Endothelial cell of umbilical vein (primary cell): ENCODE measurements around the gene PSMD10. TPM values are rescaled to one million over a fixed set of nuclear protein-coding genes. Genes with fewer than 3 reads are reported as not detected.

ENCODE experiments used
- BruUV-seq: library from RNA; stranded (reverse); fragments of 400-500 nt; replicated peaks from 2 replicates; lab custom pipeline; 2021; lab: Mats Ljungman, UMichigan
- CTCF ChIA-PET: fragments of 300-600, 350-600 bp; sonication (Branson Sonifier 250); formaldehyde crosslinking; loops from one replicate; lab custom pipeline; 2021; ENCODE audit warnings: antibody characterized with exemption, inconsistent platforms; lab: Charles Lee
- POLR2A ChIA-PET: fragments of 300-600, 350-600 bp; sonication (Branson Sonifier 250); formaldehyde crosslinking; loops from one replicate; lab custom pipeline; 2021; ENCODE audit warnings: antibody characterized with exemption, inconsistent platforms; lab: Charles Lee
- DNase-seq: peaks from one replicate; pipeline ENCODE4 v3.0.0-alpha.2; 2011; ENCODE audit warnings: low read depth, low spot score
- FAIRE-seq: peaks from 2 replicates; lab custom pipeline; 2011; peaks lifted over from hg19 to GRCh38; lab: Jason Lieb, UNC
- H2AFZ ChIP-seq: 2 replicates; pipeline ENCODE4 v1.6.0; 2012; ENCODE audit warnings: low read depth, low read length, control low read depth, inconsistent platforms
- H3K27ac ChIP-seq: 2 replicates; pipeline ENCODE4 v1.5.1; 2011; ENCODE audit warnings: low read depth, mild to moderate bottlenecking, control low read depth, low read length, moderate library complexity; ENCODE audit not compliant: insufficient read depth
- H3K27me3 ChIP-seq, 2 experiments: 2 replicates each; pipeline versions ENCODE4 v1.6.0 to v1.6.1; 2011; ENCODE audit warnings: low read length in 2 of 2, mixed read lengths in 1 of 2; ENCODE audit not compliant: control insufficient read depth in 2 of 2, insufficient read depth in 2 of 2
- H3K36me3 ChIP-seq, 2 experiments: 2 replicates in 1 of 2; 3 replicates in 1 of 2; pipeline ENCODE4 v1.5.1; 2011; ENCODE audit warnings: low read length in 2 of 2, mild to moderate bottlenecking in 1 of 2, moderate library complexity in 1 of 2; ENCODE audit not compliant: control insufficient read depth in 2 of 2, insufficient read depth in 2 of 2; ENCODE audit errors: extremely low read depth in 1 of 2
- H3K4me1 ChIP-seq: 3 replicates; pipeline ENCODE4 v1.5.1; 2011; ENCODE audit warnings: mild to moderate bottlenecking, low read length; ENCODE audit not compliant: control insufficient read depth, insufficient read depth; ENCODE audit errors: extremely low read depth
- H3K4me2 ChIP-seq: 2 replicates; pipeline ENCODE4 v1.6.1; 2011; ENCODE audit warnings: low read length, control low read depth, mixed read lengths; ENCODE audit not compliant: insufficient read depth
- H3K4me3 ChIP-seq, 3 experiments: fragments of 200-600 bp in 1 of 3; sonication (generic), shearing (Covaris generic) in 1 of 3; replicated peaks in 1 of 3; 2 replicates each; pipeline ENCODE4 v1.5.1; 2011 to 2016; ENCODE audit warnings: control low read depth in 3 of 3, low read length in 3 of 3, mild to moderate bottlenecking in 2 of 3, inconsistent platforms in 1 of 3, low read depth in 1 of 3, moderate library complexity in 1 of 3; ENCODE audit not compliant: insufficient read depth in 1 of 3
- H3K79me2 ChIP-seq: 2 replicates; pipeline ENCODE4 v1.6.0; 2012; ENCODE audit warnings: low read length, inconsistent platforms; ENCODE audit not compliant: control insufficient read depth, insufficient read depth
- H3K9ac ChIP-seq: replicated peaks from 2 replicates; pipeline ENCODE3; 2011; ENCODE audit warnings: low read length, control low read depth; ENCODE audit not compliant: insufficient read depth; ENCODE audit errors: extremely low read depth
- H3K9me1 ChIP-seq: replicated peaks from 3 replicates; pipeline ENCODE4 v1.6.0; 2011; ENCODE audit warnings: mild to moderate bottlenecking, low read length; ENCODE audit not compliant: control insufficient read depth, insufficient read depth; ENCODE audit errors: extremely low read depth
- H3K9me3 ChIP-seq: replicated peaks from 2 replicates; pipeline ENCODE4 v1.5.1; 2012; ENCODE audit warnings: low read length, inconsistent platforms; ENCODE audit not compliant: control insufficient read depth, insufficient read depth
- H4K20me1 ChIP-seq: replicated peaks from 2 replicates; pipeline ENCODE3; 2011; ENCODE audit warnings: mild to moderate bottlenecking, low read length; ENCODE audit not compliant: control insufficient read depth, insufficient read depth; ENCODE audit errors: extremely low read depth
- CTCF ChIP-seq, 2 donors: IDR thresholded peaks; 1 replicate in 1 of 2; 2 replicates in 1 of 2; pipeline ENCODE4 v1.5.1; 2011; ENCODE audit warnings: low read length in 2 of 2, mild to moderate bottlenecking in 2 of 2, moderate library complexity in 2 of 2, control low read depth in 1 of 2, inconsistent platforms in 1 of 2, low read depth in 1 of 2; ENCODE audit not compliant: insufficient read depth in 1 of 2; ENCODE audit errors: extremely low read depth in 1 of 2
- EZH2 ChIP-seq: IDR thresholded peaks from 2 replicates; pipeline ENCODE4 v1.6.1; 2012; ENCODE audit warnings: borderline replicate concordance, low read depth, mild to moderate bottlenecking, moderate library complexity, low read length, inconsistent platforms; ENCODE audit not compliant: severe bottlenecking
- FOS ChIP-seq: IDR thresholded peaks from 2 replicates; pipeline ENCODE4 v1.6.1; 2011; ENCODE audit warnings: mild to moderate bottlenecking, low read length, moderate library complexity, borderline replicate concordance; ENCODE audit not compliant: insufficient read depth
- GATA2 ChIP-seq: IDR thresholded peaks from 2 replicates; pipeline ENCODE4 v1.7.0; 2011; ENCODE audit warnings: low read depth, mild to moderate bottlenecking, moderate library complexity, mixed read lengths, low read length; ENCODE audit not compliant: insufficient read length, insufficient read depth
- JUN ChIP-seq: IDR thresholded peaks from 2 replicates; pipeline ENCODE4 v1.6.1; 2011; ENCODE audit warnings: borderline replicate concordance, low read depth; ENCODE audit not compliant: insufficient read length, insufficient read depth
- MAX ChIP-seq: IDR thresholded peaks from 2 replicates; pipeline ENCODE4 v1.6.1; 2011; ENCODE audit not compliant: insufficient read depth, insufficient read length
- MYC ChIP-seq: IDR thresholded peaks from one replicate; pipeline ENCODE4 v1.6.1; 2011; ENCODE audit warnings: mild to moderate bottlenecking, low read depth, low read length
- POLR2A ChIP-seq: IDR thresholded peaks from 2 replicates; pipeline ENCODE4 v1.6.1; 2012; ENCODE audit warnings: low read depth, mild to moderate bottlenecking, control low read depth, low read length
- POLR2AphosphoS5 ChIP-seq: IDR thresholded peaks from 2 replicates; pipeline ENCODE4 v1.6.1; 2012; ENCODE audit warnings: low read depth, mild to moderate bottlenecking, control low read depth, low read length, moderate library complexity; ENCODE audit not compliant: insufficient read depth
- dilution Hi-C: fragments of 300-500 bp; cut with MboI; formaldehyde crosslinking; loops from one replicate; pipeline ENCODE4 v1.15.0; 2019; ENCODE audit warnings: low sequenced_read_pairs; ENCODE audit not compliant: extremely low pct_ligation_motif_present
- intact Hi-C: fragments of 100-400 bp; cut with micrococcal nuclease; formaldehyde crosslinking; loops from one replicate; pipeline ENCODE4 v1.10.0; 2022
- polyA plus RNA-seq, 4 experiments: library from polyadenylated mRNA; depleted of rRNA in 3 of 4; stranded (reverse) in 3 of 4; unstranded in 1 of 4; fragments of >200 nt; gene quantifications; 2 replicates each; pipeline versions ENCODE4 v1.2.1 to v1.2.3, GENCODE V29; 2011 to 2012; ENCODE audit warnings: missing spikeins in 1 of 4
- total RNA-seq: library from RNA; stranded (reverse); gene quantifications from 2 replicates; pipeline ENCODE4 v1.2.3, GENCODE V29; 2021

PSMD10 gene
- total and polyA plus RNA-seq, 2 donors (not counting 3 experiments of a cell fraction or from before 2014, with no cell fraction given): 82.7 to 93.8 TPM

- no peak overlapping the region for H3K4me2 ChIP-seq
- POLR2A ChIA-PET: no interaction called here
- no peak overlapping the region for H3K4me3 ChIP-seq
- H3K9me3 ChIP-seq: no peaks in the 10 kb centered on the region
- no peaks in the 10 kb centered on the region for H3K9me1 ChIP-seq
- H3K9ac ChIP-seq: no peak overlapping the region
- no peak overlapping the region for H2AFZ ChIP-seq
- dilution Hi-C loops (no loop called here), intact Hi-C loops (no loop called here)
- H3K27ac ChIP-seq: no peak overlapping the region
- no peaks in the 10 kb centered on the region for H4K20me1 ChIP-seq
- BruUV-seq: no TSS peak
- DNase-seq (no peak), FAIRE-seq (no peak)
- CTCF ChIA-PET: no interaction called here
- no peaks in the 10 kb centered on the region for H3K27me3 ChIP-seq
- TF ChIP-seq POLR2A (no peak), MYC (no peak), FOS (no peak), GATA2 (no peak), MAX (no peak), POLR2AphosphoS5 (no peak), CTCF (IDR thresholded peaks at IDR 0.05; ENCODE audit: extremely low read depth in 1 of 2, insufficient read depth in 1 of 2, low read depth in 1 of 2, low read length in 2 of 2) (no peak), JUN (no peak), EZH2 (no peak)
- peaks cover 10% of the 10 kb centered on the region for H3K4me1 ChIP-seq
- H3K79me2 ChIP-seq: peaks cover 22% of the 10 kb centered on the region
- no peaks in the 10 kb centered on the region for H3K36me3 ChIP-seq
Measured at GRCh38 chrX:108117988-108118387, 26.6 kb upstream of the PSMD10 start.
